Endothelial cell of umbilical vein (primary cell): Measurements from ENCODE around the gene PROM1.

Experiments
- CTCF ChIP-seq, 2 donors: IDR thresholded peaks; 1 replicate in 1 of 2; 2 replicates in 1 of 2; pipeline ENCODE4 v1.5.1; 2011; ENCODE audit warnings: low read length in 2 of 2, mild to moderate bottlenecking in 2 of 2, moderate library complexity in 2 of 2, control low read depth in 1 of 2, inconsistent platforms in 1 of 2, low read depth in 1 of 2; ENCODE audit not compliant: insufficient read depth in 1 of 2; ENCODE audit errors: extremely low read depth in 1 of 2
- FOS ChIP-seq: IDR thresholded peaks from 2 replicates; pipeline ENCODE4 v1.6.1; 2011; ENCODE audit warnings: mild to moderate bottlenecking, low read length, moderate library complexity, borderline replicate concordance; ENCODE audit not compliant: insufficient read depth
- JUN ChIP-seq: IDR thresholded peaks from 2 replicates; pipeline ENCODE4 v1.6.1; 2011; ENCODE audit warnings: borderline replicate concordance, low read depth; ENCODE audit not compliant: insufficient read length, insufficient read depth
- MAX ChIP-seq: IDR thresholded peaks from 2 replicates; pipeline ENCODE4 v1.6.1; 2011; ENCODE audit not compliant: insufficient read depth, insufficient read length
- POLR2A ChIP-seq: IDR thresholded peaks from 2 replicates; pipeline ENCODE4 v1.6.1; 2012; ENCODE audit warnings: low read depth, mild to moderate bottlenecking, control low read depth, low read length

GRCh38 chr4:15961781-15962510 is 121.9 kb downstream of the PROM1 start:
- TF ChIP-seq JUN (no peak), CTCF (IDR thresholded peaks at IDR 0.05; ENCODE audit: extremely low read depth in 1 of 2, insufficient read depth in 1 of 2, low read depth in 1 of 2, low read length in 2 of 2) (no peak), POLR2A (no peak), MAX (no peak), FOS (no peak)
